Type B pancreatic cell (in vitro differentiated cells): ENCODE measurements around the gene EDNRB. TPM values are rescaled to one million over a fixed set of nuclear protein-coding genes. Genes with fewer than 3 reads are reported as not detected.

Experiments
- DNase-seq: peaks from one replicate; pipeline ENCODE4 v3.0.0; 2021; ENCODE audit warnings: mixed read lengths; ENCODE audit not compliant: unreplicated experiment; ENCODE audit errors: extremely low spot score
- H3K27ac Mint-ChIP-seq: 2 replicates; pipeline ENCODE4 v1.8.0; 2021; ENCODE audit warnings: mild to moderate bottlenecking, mixed read lengths
- H3K27me3 Mint-ChIP-seq: 2 replicates; pipeline ENCODE4 v1.8.0; 2021; ENCODE audit warnings: mixed read lengths
- H3K36me3 Mint-ChIP-seq: 2 replicates; pipeline ENCODE4 v1.8.0; 2021; ENCODE audit warnings: mixed read lengths
- H3K4me1 Mint-ChIP-seq: one replicate; pipeline ENCODE4 v1.8.0; 2021; ENCODE audit warnings: mixed read lengths; ENCODE audit not compliant: unreplicated experiment
- H3K4me3 Mint-ChIP-seq: 2 replicates; pipeline ENCODE4 v1.8.0; 2021; ENCODE audit warnings: mild to moderate bottlenecking, mixed read lengths
- H3K9me3 Mint-ChIP-seq: 2 replicates; pipeline ENCODE4 v1.8.0; 2021; ENCODE audit warnings: mixed read lengths
- CTCF ChIP-seq: fragments of 200-600 bp; sonication (generic); conservative IDR thresholded peaks from 2 replicates; pipeline ENCODE4 v1.5.0; 2021; ENCODE audit warnings: antibody characterized with exemption, mild to moderate bottlenecking
- total RNA-seq: library from RNA; stranded (reverse); gene quantifications from 2 replicates; pipeline ENCODE4 v1.2.1, GENCODE V29; 2021; ENCODE audit warnings: low replicate concordance

Gene EDNRB
- total RNA-seq, 1 donor from 2014 or later = 18.2 TPM

- H3K4me1 Mint-ChIP-seq = no peaks in the 10 kb centered on the region
- no peak overlapping the region for H3K4me3 Mint-ChIP-seq
These were observed 22.1 kb downstream of the EDNRB start for GRCh38 chr13:77896536-77896935.

GRCh38 chr13:77894743-77895142 is 23.9 kb downstream of the EDNRB start:
- H3K36me3 Mint-ChIP-seq = no peaks in the 10 kb centered on the region
- H3K27ac Mint-ChIP-seq = no peak overlapping the region
- TF ChIP-seq CTCF = no peak
- H3K4me3 Mint-ChIP-seq = no peak overlapping the region
- DNase-seq = no peak
- no peaks in the 10 kb centered on the region for H3K27me3 Mint-ChIP-seq
- no peaks in the 10 kb centered on the region for H3K4me1 Mint-ChIP-seq
- no peaks in the 10 kb centered on the region for H3K9me3 Mint-ChIP-seq

More at GRCh38 chr13:77896536-77896935, 22.1 kb downstream of the EDNRB start:
- H3K27ac Mint-ChIP-seq = no peak overlapping the region
- no peaks in the 10 kb centered on the region for H3K9me3 Mint-ChIP-seq
- H3K27me3 Mint-ChIP-seq = no peaks in the 10 kb centered on the region
- DNase-seq = no peak
- no peak for TF ChIP-seq CTCF
- no peaks in the 10 kb centered on the region for H3K36me3 Mint-ChIP-seq

GRCh38 chr13:77893066-77893465 is 25.6 kb downstream of the EDNRB start:
- Mint-ChIP-seq H3K4me1 (no peaks in the 10 kb centered on the region), H3K9me3 (no peaks in the 10 kb centered on the region), H3K36me3 (no peaks in the 10 kb centered on the region), H3K27me3 (no peaks in the 10 kb centered on the region), H3K4me3 (no peak overlapping the region), H3K27ac (no peak overlapping the region)
- DNase-seq = no peak
- no peak for TF ChIP-seq CTCF

- no peaks in the 10 kb centered on the region for H3K4me1 Mint-ChIP-seq
- no peak for TF ChIP-seq CTCF
- no peaks in the 10 kb centered on the region for H3K27me3 Mint-ChIP-seq
- no peaks in the 10 kb centered on the region for H3K36me3 Mint-ChIP-seq
- H3K27ac Mint-ChIP-seq = no peak overlapping the region
- DNase-seq = no peak
- no peaks in the 10 kb centered on the region for H3K9me3 Mint-ChIP-seq
- H3K4me3 Mint-ChIP-seq = no peak overlapping the region
These were observed 26.1 kb downstream of the EDNRB start for GRCh38 chr13:77892491-77892890.

- H3K36me3 Mint-ChIP-seq = no peaks in the 10 kb centered on the region
- no peak for TF ChIP-seq CTCF
- H3K4me3 Mint-ChIP-seq = no peak overlapping the region
- no peak for DNase-seq
- no peaks in the 10 kb centered on the region for H3K4me1 Mint-ChIP-seq
- H3K27ac Mint-ChIP-seq = no peak overlapping the region
- no peaks in the 10 kb centered on the region for H3K27me3 Mint-ChIP-seq
- no peaks in the 10 kb centered on the region for H3K9me3 Mint-ChIP-seq
These were observed 27.1 kb downstream of the EDNRB start for GRCh38 chr13:77891486-77891885.

GRCh38 chr13:77891041-77891440 is 27.6 kb downstream of the EDNRB start:
- H3K27me3 Mint-ChIP-seq = no peaks in the 10 kb centered on the region
- H3K9me3 Mint-ChIP-seq = no peaks in the 10 kb centered on the region
- TF ChIP-seq CTCF = no peak
- no peak for DNase-seq
- H3K4me3 Mint-ChIP-seq = no peak overlapping the region
- no peaks in the 10 kb centered on the region for H3K4me1 Mint-ChIP-seq
- H3K27ac Mint-ChIP-seq = no peak overlapping the region
- no peaks in the 10 kb centered on the region for H3K36me3 Mint-ChIP-seq
